ENCODE results near the gene HTR2B.

The HTR2B gene

DNA sequence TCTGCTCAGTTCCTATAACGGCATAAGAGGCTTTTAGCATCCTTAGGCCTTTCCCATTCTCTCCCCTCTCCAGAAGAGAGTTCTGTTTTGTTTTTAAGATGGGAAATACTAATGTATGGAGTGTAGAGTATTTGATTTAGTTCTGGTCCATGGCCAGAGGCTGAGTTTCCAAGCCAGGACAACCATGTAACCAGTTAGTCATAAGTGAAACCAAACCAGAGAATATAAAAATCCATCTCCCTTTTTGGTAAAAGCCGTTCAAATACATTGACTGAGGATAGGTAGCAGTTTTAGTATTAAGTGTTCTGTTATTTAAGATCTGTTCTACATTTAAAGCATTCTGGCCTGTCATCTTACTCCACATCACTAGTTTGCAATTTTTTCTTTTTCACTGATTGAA lies 65.1 kb downstream of the HTR2B start:
- TF ChIP-seq, protein P1, sequence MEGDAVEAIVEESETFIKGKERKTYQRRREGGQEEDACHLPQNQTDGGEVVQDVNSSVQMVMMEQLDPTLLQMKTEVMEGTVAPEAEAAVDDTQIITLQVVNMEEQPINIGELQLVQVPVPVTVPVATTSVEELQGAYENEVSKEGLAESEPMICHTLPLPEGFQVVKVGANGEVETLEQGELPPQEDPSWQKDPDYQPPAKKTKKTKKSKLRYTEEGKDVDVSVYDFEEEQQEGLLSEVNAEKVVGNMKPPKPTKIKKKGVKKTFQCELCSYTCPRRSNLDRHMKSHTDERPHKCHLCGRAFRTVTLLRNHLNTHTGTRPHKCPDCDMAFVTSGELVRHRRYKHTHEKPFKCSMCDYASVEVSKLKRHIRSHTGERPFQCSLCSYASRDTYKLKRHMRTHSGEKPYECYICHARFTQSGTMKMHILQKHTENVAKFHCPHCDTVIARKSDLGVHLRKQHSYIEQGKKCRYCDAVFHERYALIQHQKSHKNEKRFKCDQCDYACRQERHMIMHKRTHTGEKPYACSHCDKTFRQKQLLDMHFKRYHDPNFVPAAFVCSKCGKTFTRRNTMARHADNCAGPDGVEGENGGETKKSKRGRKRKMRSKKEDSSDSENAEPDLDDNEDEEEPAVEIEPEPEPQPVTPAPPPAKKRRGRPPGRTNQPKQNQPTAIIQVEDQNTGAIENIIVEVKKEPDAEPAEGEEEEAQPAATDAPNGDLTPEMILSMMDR (IDR thresholded peaks at IDR 0.05; ENCODE audit: low read depth, low read length), result no peak
- DNase-seq (ENCODE audit: low read depth, low spot score), result peak; percentile 16
- in situ Hi-C loops (cut with HindIII; ENCODE audit: low sequenced_read_pairs), result no loop called here
- H3K4me3 ChIP-seq (ENCODE audit: low read depth, low read length), result no peak overlapping the region

DNA sequence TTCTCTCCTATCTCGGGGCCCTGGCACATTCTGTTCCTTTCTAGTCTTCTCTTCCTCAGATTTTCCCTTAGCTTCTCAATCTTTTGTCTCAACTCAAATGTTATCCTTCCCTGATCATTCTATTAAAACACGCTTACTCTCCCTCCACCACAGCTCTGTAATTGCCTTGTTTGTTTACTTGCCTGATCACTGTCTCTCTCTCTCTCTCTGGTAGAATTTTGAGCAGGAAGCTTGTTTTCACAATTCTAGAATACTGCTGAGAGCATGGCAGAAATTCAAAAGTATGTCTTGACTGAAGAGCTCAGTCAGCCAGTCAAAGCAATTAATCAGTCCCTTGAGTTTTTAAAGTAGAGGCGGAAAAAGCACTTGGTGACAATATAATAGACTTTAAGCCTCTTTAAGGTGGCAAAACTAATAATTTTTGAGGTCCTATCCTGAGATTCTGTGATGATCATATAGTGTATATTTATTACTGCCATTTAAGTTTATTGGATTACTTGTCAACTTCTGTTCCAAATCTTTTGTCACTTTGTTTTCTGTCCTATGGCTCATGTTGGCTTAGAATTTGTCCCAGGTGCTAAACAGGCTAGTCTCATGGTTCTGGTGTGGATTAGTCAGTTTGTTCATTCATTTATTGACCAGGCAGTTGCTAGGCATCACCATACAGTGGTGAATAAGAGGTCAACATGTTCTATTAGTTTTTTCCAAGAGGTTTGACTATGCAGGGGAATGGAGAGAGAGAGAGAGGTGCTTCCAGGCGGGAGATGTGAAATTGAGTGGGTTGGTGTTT lies 65.9 kb downstream of the HTR2B start:
- DNase-seq (ENCODE audit: low read depth, low spot score), result peak; percentile 33
- TF ChIP-seq, protein P1 (IDR thresholded peaks at IDR 0.05; ENCODE audit: low read depth, low read length), result no peak

More for the DNA sequence above, 65.9 kb downstream of the HTR2B start:
- in situ Hi-C loops (cut with HindIII; ENCODE audit: low sequenced_read_pairs), result no loop called here
- no peak overlapping the region for H3K4me3 ChIP-seq (ENCODE audit: low read depth, low read length)
